HEK293 (cell line): ENCODE results near the gene YY2.
A peak's percentile ranks its signal among the peaks of the same experiment; 100 is the strongest.

Experiments used
- BCL11A ChIP-seq: fragments of 450-650 bp; formaldehyde crosslinking; IDR thresholded peaks from 2 replicates; pipeline ENCODE4 v1.5.1; 2016; ENCODE audit warnings: low read depth, missing biosample characterization, missing genetic modification characterization
- GFI1B ChIP-seq: fragments of 450-650 bp; formaldehyde crosslinking; IDR thresholded peaks from 2 replicates; pipeline ENCODE4 v1.5.1; 2016; ENCODE audit warnings: missing biosample characterization, missing genetic modification characterization
- GLI2 ChIP-seq: fragments of 450-650 bp; formaldehyde crosslinking; IDR thresholded peaks from 2 replicates; pipeline ENCODE4; 2017; ENCODE audit warnings: missing biosample characterization, missing genetic modification characterization, low read depth, borderline replicate concordance
- KLF16 ChIP-seq: fragments of 450-650 bp; formaldehyde crosslinking; IDR thresholded peaks from 2 replicates; pipeline ENCODE4 v1.5.1; 2017; ENCODE audit warnings: missing biosample characterization, missing genetic modification characterization
- KLF7 ChIP-seq: fragments of 450-650 bp; formaldehyde crosslinking; IDR thresholded peaks from 2 replicates; pipeline ENCODE4 v1.5.1; 2016; ENCODE audit warnings: missing biosample characterization, missing genetic modification characterization, borderline replicate concordance
- MYNN ChIP-seq: fragments of 450-650 bp; formaldehyde crosslinking; IDR thresholded peaks from 2 replicates; pipeline ENCODE4 v1.5.1; 2016; ENCODE audit warnings: missing biosample characterization, missing genetic modification characterization, borderline replicate concordance
- REPIN1 ChIP-seq: fragments of 450-650 bp; formaldehyde crosslinking; IDR thresholded peaks from 2 replicates; pipeline ENCODE4 v1.5.1; 2017; ENCODE audit warnings: missing biosample characterization, missing genetic modification characterization, low read depth
- SCRT1 ChIP-seq: fragments of 450-650 bp; formaldehyde crosslinking; IDR thresholded peaks from 2 replicates; pipeline ENCODE4 v1.5.1; 2016; ENCODE audit warnings: missing biosample characterization, missing genetic modification characterization, borderline replicate concordance
- SCRT2 ChIP-seq: fragments of 450-650 bp; formaldehyde crosslinking; IDR thresholded peaks from 2 replicates; pipeline ENCODE4 v1.5.1; 2016; ENCODE audit warnings: missing biosample characterization, missing genetic modification characterization
- TCF7L2 ChIP-seq: IDR thresholded peaks from 2 replicates; pipeline ENCODE4 v1.6.1; 2011; ENCODE audit warnings: low read depth, mild to moderate bottlenecking, inconsistent platforms, low read length, moderate library complexity, borderline replicate concordance
- TRIM28 ChIP-seq: IDR thresholded peaks from 2 replicates; pipeline ENCODE4 v1.6.1; 2011; ENCODE audit warnings: low read length, control low read depth, borderline replicate concordance
- YY1 ChIP-seq: fragments of 450-650 bp; formaldehyde crosslinking; IDR thresholded peaks from 2 replicates; pipeline ENCODE4 v1.5.1; 2018; ENCODE audit warnings: missing biosample characterization, missing genetic modification characterization
- ZBTB17 ChIP-seq: fragments of 450-650 bp; formaldehyde crosslinking; IDR thresholded peaks from 2 replicates; pipeline ENCODE4 v1.5.1; 2016; ENCODE audit warnings: missing biosample characterization, missing genetic modification characterization
- ZFHX2 ChIP-seq: fragments of 450-650 bp; formaldehyde crosslinking; conservative IDR thresholded peaks from 2 replicates; pipeline ENCODE4 v1.5.1; 2016; ENCODE audit warnings: missing biosample characterization, missing genetic modification characterization
- ZFP69B ChIP-seq: fragments of 450-650 bp; formaldehyde crosslinking; IDR thresholded peaks from 2 replicates; pipeline ENCODE4 v1.5.1; 2016; ENCODE audit warnings: missing biosample characterization, missing genetic modification characterization
- ZNF19 ChIP-seq: fragments of 450-650 bp; formaldehyde crosslinking; IDR thresholded peaks from 2 replicates; pipeline ENCODE4; 2016; ENCODE audit warnings: missing biosample characterization, missing genetic modification characterization, low read depth
- ZNF24 ChIP-seq: fragments of 450-650 bp; formaldehyde crosslinking; IDR thresholded peaks from 2 replicates; pipeline ENCODE4 v1.5.1; 2016; ENCODE audit warnings: missing biosample characterization, missing genetic modification characterization
- ZNF248 ChIP-seq: fragments of 450-650 bp; formaldehyde crosslinking; IDR thresholded peaks from 2 replicates; pipeline ENCODE4 v1.5.1; 2017; ENCODE audit warnings: missing biosample characterization, missing genetic modification characterization
- ZNF302 ChIP-seq: fragments of 450-650 bp; formaldehyde crosslinking; IDR thresholded peaks from 2 replicates; pipeline ENCODE4 v1.5.1; 2016; ENCODE audit warnings: missing biosample characterization, missing genetic modification characterization, low read depth
- ZNF311 ChIP-seq: fragments of 450-650 bp; formaldehyde crosslinking; IDR thresholded peaks from 2 replicates; pipeline ENCODE4 v1.5.1; 2017; ENCODE audit warnings: missing biosample characterization, missing genetic modification characterization, borderline replicate concordance
- ZNF433 ChIP-seq: fragments of 450-650 bp; formaldehyde crosslinking; IDR thresholded peaks from 2 replicates; pipeline ENCODE4 v1.5.1; 2016; ENCODE audit warnings: missing biosample characterization, missing genetic modification characterization, low read depth
- ZNF473 ChIP-seq: fragments of 450-650 bp; formaldehyde crosslinking; IDR thresholded peaks from 2 replicates; pipeline ENCODE4 v1.5.1; 2017; ENCODE audit warnings: missing biosample characterization, missing genetic modification characterization
- ZNF549 ChIP-seq: fragments of 450-650 bp; IDR thresholded peaks from 2 replicates; pipeline ENCODE4 v1.5.1; 2018; ENCODE audit warnings: missing biosample characterization, missing genetic modification characterization, mild to moderate bottlenecking, inconsistent platforms, moderate library complexity
- ZNF629 ChIP-seq: fragments of 450-650 bp; formaldehyde crosslinking; IDR thresholded peaks from 2 replicates; pipeline ENCODE4 v1.5.1; 2017; ENCODE audit warnings: missing biosample characterization, missing genetic modification characterization
- ZNF660 ChIP-seq: fragments of 450-650 bp; IDR thresholded peaks from 2 replicates; pipeline ENCODE4 v1.5.1; 2018; ENCODE audit warnings: missing biosample characterization, mild to moderate bottlenecking, missing genetic modification characterization
- ZNF670 ChIP-seq: fragments of 450-650 bp; formaldehyde crosslinking; IDR thresholded peaks from 2 replicates; pipeline ENCODE4 v1.5.1; 2016; ENCODE audit warnings: missing biosample characterization, missing genetic modification characterization, low read depth
- ZNF777 ChIP-seq: fragments of 450-650 bp; formaldehyde crosslinking; IDR thresholded peaks from 2 replicates; pipeline ENCODE4 v1.5.1; 2017; ENCODE audit warnings: missing biosample characterization, missing genetic modification characterization, borderline replicate concordance
- ZNF791 ChIP-seq: fragments of 450-650 bp; formaldehyde crosslinking; IDR thresholded peaks from 2 replicates; pipeline ENCODE4 v1.5.1; 2016; ENCODE audit warnings: missing biosample characterization, missing genetic modification characterization
- ZNF830 ChIP-seq: fragments of 450-650 bp; IDR thresholded peaks from 2 replicates; pipeline ENCODE4 v1.5.0; 2018; ENCODE audit warnings: missing biosample characterization, missing genetic modification characterization, low read depth, mild to moderate bottlenecking, moderate library complexity
- TF ChIP-seq, protein P1 (sequence below): fragments of 450-650 bp; formaldehyde crosslinking; IDR thresholded peaks from 2 replicates; pipeline ENCODE4 v1.5.1; 2016; ENCODE audit warnings: missing biosample characterization, missing genetic modification characterization
- TF ChIP-seq, protein P2 (sequence below): fragments of 450-650 bp; formaldehyde crosslinking; IDR thresholded peaks from 2 replicates; pipeline ENCODE4 v1.5.1; 2016; ENCODE audit warnings: missing biosample characterization, missing genetic modification characterization
- TF ChIP-seq, protein P3 (sequence below): fragments of 450-650 bp; formaldehyde crosslinking; IDR thresholded peaks from 2 replicates; pipeline ENCODE4 v1.5.1; 2016; ENCODE audit warnings: missing biosample characterization, missing genetic modification characterization
- TF ChIP-seq, protein P4 (sequence below): fragments of 450-650 bp; formaldehyde crosslinking; IDR thresholded peaks from 2 replicates; pipeline ENCODE4 v1.5.1; 2016; ENCODE audit warnings: missing biosample characterization, missing genetic modification characterization
- TF ChIP-seq, protein P5 (sequence below): fragments of 450-650 bp; formaldehyde crosslinking; IDR thresholded peaks from 2 replicates; pipeline ENCODE4 v1.5.1; 2017; ENCODE audit warnings: missing biosample characterization, missing genetic modification characterization

Gene YY2

DNA sequence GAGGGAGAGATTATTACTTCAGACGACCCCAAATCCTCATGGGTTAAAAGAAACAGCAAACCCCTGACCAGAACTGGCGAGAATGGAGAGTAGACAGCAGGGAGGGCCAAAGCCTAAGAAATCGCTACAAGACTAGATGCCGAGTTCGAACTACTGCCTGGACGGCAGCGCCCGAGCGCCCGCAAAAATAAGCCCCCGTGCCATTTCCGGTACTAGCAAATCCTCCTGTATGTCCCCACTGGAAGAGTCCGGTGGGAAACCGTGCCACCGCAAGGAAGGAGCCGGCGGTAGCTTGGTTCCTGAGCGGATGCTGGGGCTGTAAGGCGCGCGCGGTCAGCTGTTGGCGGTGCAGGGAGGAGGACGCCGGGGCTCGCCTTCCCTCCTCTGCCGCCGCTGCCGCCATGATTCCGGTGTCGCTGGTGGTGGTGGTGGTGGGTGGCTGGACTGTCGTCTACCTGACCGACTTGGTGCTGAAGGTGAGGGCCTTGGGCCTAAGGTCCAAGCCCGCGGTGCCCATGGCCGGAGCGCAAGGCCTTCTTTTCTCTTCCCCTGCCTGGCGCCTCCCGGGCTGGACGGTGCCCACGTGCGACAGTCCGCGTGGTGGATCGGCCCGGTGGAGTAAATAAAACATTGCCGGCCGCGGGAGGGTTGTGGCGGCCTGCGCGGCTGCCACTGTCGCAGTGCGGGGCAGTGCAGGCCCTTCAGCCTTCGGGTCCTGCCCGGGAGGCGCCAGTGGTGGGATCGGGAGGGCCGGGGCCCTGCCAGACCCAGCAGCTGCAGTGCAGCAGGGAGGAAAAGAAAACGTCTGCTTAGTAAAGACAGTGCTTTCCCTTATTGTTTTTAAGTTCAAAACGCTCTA lies 16.2 kb upstream of the YY2 start, which contains the start of gene MBTPS2 (continued):
- TF ChIP-seq, protein P1, sequence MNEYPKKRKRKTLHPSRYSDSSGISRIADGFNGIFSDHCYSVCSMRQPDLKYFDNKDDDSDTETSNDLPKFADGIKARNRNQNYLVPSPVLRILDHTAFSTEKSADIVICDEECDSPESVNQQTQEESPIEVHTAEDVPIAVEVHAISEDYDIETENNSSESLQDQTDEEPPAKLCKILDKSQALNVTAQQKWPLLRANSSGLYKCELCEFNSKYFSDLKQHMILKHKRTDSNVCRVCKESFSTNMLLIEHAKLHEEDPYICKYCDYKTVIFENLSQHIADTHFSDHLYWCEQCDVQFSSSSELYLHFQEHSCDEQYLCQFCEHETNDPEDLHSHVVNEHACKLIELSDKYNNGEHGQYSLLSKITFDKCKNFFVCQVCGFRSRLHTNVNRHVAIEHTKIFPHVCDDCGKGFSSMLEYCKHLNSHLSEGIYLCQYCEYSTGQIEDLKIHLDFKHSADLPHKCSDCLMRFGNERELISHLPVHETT (tag by site-specific recombination), result peak; percentile 94
- TF ChIP-seq ZNF660 (tag by site-specific recombination) (peak; percentile 97), ZNF549 (tag by site-specific recombination) (no peak), ZNF629 (tag by site-specific recombination) (peak; percentile 70), KLF16 (tag by site-specific recombination) (peak; percentile 71), SCRT2 (tag by site-specific recombination) (no peak), REPIN1 (tag by site-specific recombination) (no peak; the same call in 1 of the 2 replicates), TCF7L2 (no peak), ZFHX2 (0 out of 2 replicates have a peak, but pooled peaks have one; percentile 12), GFI1B (tag by site-specific recombination) (no peak), ZNF302 (tag by site-specific recombination) (no peak), YY1 (peak; percentile 80), SCRT1 (tag by site-specific recombination) (no peak), ZNF311 (tag by site-specific recombination) (no peak), ZBTB17 (tag by site-specific recombination) (peak; percentile 88), ZNF473 (tag by site-specific recombination) (no peak), ZNF248 (tag by site-specific recombination) (no peak), MYNN (0 out of 2 replicates have a peak, but pooled peaks have one; percentile 55), TRIM28 (no peak), ZNF19 (tag by site-specific recombination) (no peak), KLF7 (tag by site-specific recombination) (peak; percentile 45; the same call in 1 of the 2 replicates), ZNF433 (tag by site-specific recombination) (no peak), BCL11A (tag by site-specific recombination) (no peak), GLI2 (tag by site-specific recombination) (no peak), ZNF670 (tag by site-specific recombination) (no peak), ZNF791 (no peak), ZNF24 (tag by site-specific recombination) (peak; percentile 61; the same call in 1 of the 2 replicates), ZNF777 (peak; percentile 99), ZFP69B (tag by site-specific recombination) (peak; percentile 37; the same call in 1 of the 2 replicates), ZNF830 (no peak)
- TF ChIP-seq, protein P2, sequence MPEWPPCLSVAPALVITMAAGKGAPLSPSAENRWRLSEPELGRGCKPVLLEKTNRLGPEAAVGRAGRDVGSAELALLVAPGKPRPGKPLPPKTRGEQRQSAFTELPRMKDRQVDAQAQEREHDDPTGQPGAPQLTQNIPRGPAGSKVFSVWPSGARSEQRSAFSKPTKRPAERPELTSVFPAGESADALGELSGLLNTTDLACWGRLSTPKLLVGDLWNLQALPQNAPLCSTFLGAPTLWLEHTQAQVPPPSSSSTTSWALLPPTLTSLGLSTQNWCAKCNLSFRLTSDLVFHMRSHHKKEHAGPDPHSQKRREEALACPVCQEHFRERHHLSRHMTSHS, result no peak
- TF ChIP-seq, protein P3, sequence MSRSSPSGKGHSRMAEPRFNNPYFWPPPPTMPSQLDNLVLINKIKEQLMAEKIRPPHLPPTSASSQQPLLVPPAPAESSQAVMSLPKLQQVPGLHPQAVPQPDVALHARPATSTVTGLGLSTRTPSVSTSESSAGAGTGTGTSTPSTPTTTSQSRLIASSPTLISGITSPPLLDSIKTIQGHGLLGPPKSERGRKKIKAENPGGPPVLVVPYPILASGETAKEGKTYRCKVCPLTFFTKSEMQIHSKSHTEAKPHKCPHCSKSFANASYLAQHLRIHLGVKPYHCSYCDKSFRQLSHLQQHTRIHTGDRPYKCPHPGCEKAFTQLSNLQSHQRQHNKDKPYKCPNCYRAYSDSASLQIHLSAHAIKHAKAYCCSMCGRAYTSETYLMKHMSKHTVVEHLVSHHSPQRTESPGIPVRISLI, result no peak
- TF ChIP-seq, protein P4, sequence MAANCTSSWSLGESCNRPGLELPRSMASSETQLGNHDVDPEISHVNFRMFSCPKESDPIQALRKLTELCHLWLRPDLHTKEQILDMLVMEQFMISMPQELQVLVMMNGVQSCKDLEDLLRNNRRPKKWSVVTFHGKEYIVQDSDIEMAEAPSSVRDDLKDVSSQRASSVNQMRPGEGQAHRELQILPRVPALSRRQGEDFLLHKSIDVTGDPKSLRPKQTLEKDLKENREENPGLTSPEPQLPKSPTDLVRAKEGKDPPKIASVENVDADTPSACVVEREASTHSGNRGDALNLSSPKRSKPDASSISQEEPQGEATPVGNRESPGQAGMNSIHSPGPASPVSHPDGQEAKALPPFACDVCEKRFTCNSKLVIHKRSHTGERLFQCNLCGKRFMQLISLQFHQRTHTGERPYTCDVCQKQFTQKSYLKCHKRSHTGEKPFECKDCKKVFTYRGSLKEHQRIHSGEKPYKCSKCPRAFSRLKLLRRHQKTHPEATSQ (tag by site-specific recombination), result peak; percentile 90
- TF ChIP-seq, protein P5, sequence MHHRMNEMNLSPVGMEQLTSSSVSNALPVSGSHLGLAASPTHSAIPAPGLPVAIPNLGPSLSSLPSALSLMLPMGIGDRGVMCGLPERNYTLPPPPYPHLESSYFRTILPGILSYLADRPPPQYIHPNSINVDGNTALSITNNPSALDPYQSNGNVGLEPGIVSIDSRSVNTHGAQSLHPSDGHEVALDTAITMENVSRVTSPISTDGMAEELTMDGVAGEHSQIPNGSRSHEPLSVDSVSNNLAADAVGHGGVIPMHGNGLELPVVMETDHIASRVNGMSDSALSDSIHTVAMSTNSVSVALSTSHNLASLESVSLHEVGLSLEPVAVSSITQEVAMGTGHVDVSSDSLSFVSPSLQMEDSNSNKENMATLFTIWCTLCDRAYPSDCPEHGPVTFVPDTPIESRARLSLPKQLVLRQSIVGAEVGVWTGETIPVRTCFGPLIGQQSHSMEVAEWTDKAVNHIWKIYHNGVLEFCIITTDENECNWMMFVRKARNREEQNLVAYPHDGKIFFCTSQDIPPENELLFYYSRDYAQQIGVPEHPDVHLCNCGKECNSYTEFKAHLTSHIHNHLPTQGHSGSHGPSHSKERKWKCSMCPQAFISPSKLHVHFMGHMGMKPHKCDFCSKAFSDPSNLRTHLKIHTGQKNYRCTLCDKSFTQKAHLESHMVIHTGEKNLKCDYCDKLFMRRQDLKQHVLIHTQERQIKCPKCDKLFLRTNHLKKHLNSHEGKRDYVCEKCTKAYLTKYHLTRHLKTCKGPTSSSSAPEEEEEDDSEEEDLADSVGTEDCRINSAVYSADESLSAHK (tag by site-specific recombination), result 0 out of 2 replicates have a peak, but pooled peaks have one; percentile 43
